GM23338 (cell line): ENCODE results near the gene DENND2A. TPM values are rescaled to one million over a fixed set of nuclear protein-coding genes. Genes with fewer than 3 reads are reported as not detected.

ENCODE experiments used
- ATAC-seq: fragments of 200-7000 bp; cut with Tn5 transposase; 3 replicates; pipeline ENCODE4 v1.9.1; 2020
- DNase-seq: peaks from one replicate; pipeline ENCODE4 v3.0.0-alpha.2; 2015; ENCODE audit warnings: low spot score
- H2AFZ ChIP-seq: fragments of 200-600 bp; sonication (generic); 2 replicates; pipeline ENCODE4 v1.8.0; 2016; ENCODE audit warnings: antibody characterized with exemption, mild to moderate bottlenecking, moderate library complexity
- H3F3A ChIP-seq: fragments of 200-600 bp; sonication (generic); replicated peaks from 2 replicates; pipeline ENCODE4 v1.8.0; 2017; ENCODE audit warnings: antibody characterized with exemption, mixed run types, low read depth
- H3K27ac ChIP-seq: fragments of 200-600 bp; sonication (generic); 2 replicates; pipeline ENCODE4 v1.6.1; 2016; ENCODE audit warnings: low read depth
- H3K27me3 ChIP-seq: fragments of 200-600 bp; sonication (generic); 2 replicates; pipeline ENCODE4 v1.8.0; 2016; ENCODE audit warnings: mild to moderate bottlenecking, mixed run types, moderate library complexity; ENCODE audit not compliant: insufficient read depth
- H3K36me3 ChIP-seq: fragments of 200-600 bp; sonication (generic); 2 replicates; pipeline ENCODE4 v1.8.0; 2016; ENCODE audit warnings: mild to moderate bottlenecking; ENCODE audit not compliant: insufficient read depth
- H3K4me1 ChIP-seq: fragments of 200-600 bp; sonication (generic); 2 replicates; pipeline ENCODE4 v1.8.0; 2016; ENCODE audit warnings: mild to moderate bottlenecking, moderate library complexity; ENCODE audit not compliant: insufficient read depth
- H3K4me2 ChIP-seq: fragments of 200-600 bp; sonication (generic); 2 replicates; pipeline ENCODE4 v1.7.1; 2017; ENCODE audit warnings: mixed run types
- H3K4me3 ChIP-seq: fragments of 200-600 bp; sonication (generic); 2 replicates; pipeline ENCODE4 v1.6.1; 2016; ENCODE audit warnings: mixed run types
- H3K79me2 ChIP-seq: fragments of 200-600 bp; sonication (generic); replicated peaks from 2 replicates; pipeline ENCODE4 v1.8.0; 2017; ENCODE audit warnings: mild to moderate bottlenecking; ENCODE audit not compliant: insufficient read depth
- H3K9me2 ChIP-seq: fragments of 200-600 bp; sonication (generic); 2 replicates; pipeline ENCODE4 v1.8.0; 2017; ENCODE audit not compliant: insufficient read depth
- H4K20me1 ChIP-seq: fragments of 200-600 bp; sonication (generic); replicated peaks from 2 replicates; pipeline ENCODE4 v1.8.0; 2017; ENCODE audit warnings: mild to moderate bottlenecking; ENCODE audit not compliant: insufficient read depth
- H3K27ac Mint-ChIP-seq: 2 replicates; pipeline ENCODE4 v1.8.0; 2020; ENCODE audit warnings: inconsistent platforms, mild to moderate bottlenecking, moderate library complexity, mixed read lengths
- H3K27me3 Mint-ChIP-seq: 3 replicates; pipeline ENCODE4 v1.8.0; 2022; ENCODE audit warnings: low read depth, mild to moderate bottlenecking, moderate library complexity, mixed read lengths, inconsistent platforms; ENCODE audit not compliant: insufficient read depth, poor library complexity
- H3K36me3 Mint-ChIP-seq: 3 replicates; pipeline ENCODE4 v1.8.0; 2021; ENCODE audit warnings: low read depth, mild to moderate bottlenecking, inconsistent platforms, moderate library complexity, mixed read lengths
- H3K4me1 Mint-ChIP-seq: 3 replicates; pipeline ENCODE4 v1.8.0; 2020; ENCODE audit warnings: mild to moderate bottlenecking, inconsistent platforms, mixed read lengths
- H3K4me3 Mint-ChIP-seq: 3 replicates; pipeline ENCODE4 v1.8.0; 2021; ENCODE audit warnings: moderate library complexity, mild to moderate bottlenecking, inconsistent platforms, mixed read lengths
- H3K9me3 Mint-ChIP-seq: 3 replicates; pipeline ENCODE4 v1.8.0; 2020; ENCODE audit warnings: moderate library complexity, mild to moderate bottlenecking, inconsistent platforms, mixed read lengths
- CREB1 ChIP-seq: fragments of 250-450 bp; sonication (Bioruptor Pico); IDR thresholded peaks from 2 replicates; pipeline ENCODE4 v1.5.0; 2020; ENCODE audit warnings: low read depth, mild to moderate bottlenecking, moderate library complexity
- EZH2 ChIP-seq: fragments of 200-600 bp; sonication (generic); IDR thresholded peaks from one replicate; pipeline ENCODE4 v1.8.0; 2017; ENCODE audit warnings: antibody characterized with exemption, mild to moderate bottlenecking, low read depth; ENCODE audit not compliant: unreplicated experiment
- EZH2phosphoT487 ChIP-seq: fragments of 200-600 bp; sonication (generic); IDR thresholded peaks from one replicate; pipeline ENCODE4 v1.8.1; 2018; ENCODE audit warnings: antibody characterized with exemption; ENCODE audit not compliant: unreplicated experiment
- JUNB ChIP-seq: IDR thresholded peaks from one replicate; pipeline ENCODE4 v1.6.1; 2016; ENCODE audit warnings: antibody characterized with exemption; ENCODE audit not compliant: unreplicated experiment
- NANOG ChIP-seq: IDR thresholded peaks from 2 replicates; pipeline ENCODE4 v1.6.1; 2016; ENCODE audit warnings: antibody characterized with exemption, borderline replicate concordance
- POLR2AphosphoS5 ChIP-seq: IDR thresholded peaks from 2 replicates; pipeline ENCODE4 v1.6.1; 2016; ENCODE audit warnings: antibody characterized with exemption, low read depth
- STAT1 ChIP-seq: IDR thresholded peaks from one replicate; pipeline ENCODE4 v1.6.1; 2016; ENCODE audit warnings: antibody characterized with exemption; ENCODE audit not compliant: unreplicated experiment
- ZNF114 ChIP-seq: fragments of 250-450 bp; sonication (Bioruptor Pico); IDR thresholded peaks from 2 replicates; pipeline ENCODE4 v1.5.0; 2020; ENCODE audit warnings: mild to moderate bottlenecking, moderate library complexity
- ZNF331 ChIP-seq: fragments of 250-450 bp; sonication (Bioruptor Pico); IDR thresholded peaks from 2 replicates; pipeline ENCODE4 v1.5.0; 2020; ENCODE audit warnings: low read depth, mild to moderate bottlenecking, moderate library complexity
- polyA plus RNA-seq: library from polyadenylated mRNA; unstranded; fragments of >200 nt; fragmentation: Nextera tagmentation; extraction: Ambion mirVana; gene quantifications from 2 replicates; pipeline ENCODE4 v1.2.1, GENCODE V29; 2016
- total RNA-seq: library from RNA; depleted of rRNA; stranded (reverse); fragments of >200 nt; shearing (Covaris generic); gene quantifications from 2 replicates; pipeline ENCODE4 v1.2.3, GENCODE V29; 2014
- TF ChIP-seq, protein P1 (sequence below), 2 experiments: fragments of 200-600 bp in 1 of 2; sonication (generic) in 1 of 2; conservative IDR thresholded peaks; 2 replicates each; pipeline versions ENCODE4 v1.5.1 to v1.6.1; 2016 to 2017; ENCODE audit warnings: antibody characterized with exemption in 2 of 2, low read depth in 2 of 2, mild to moderate bottlenecking in 2 of 2, moderate library complexity in 1 of 2
- TF ChIP-seq, protein P2 (sequence below): fragments of 250-450 bp; sonication (Bioruptor Pico); IDR thresholded peaks from 2 replicates; pipeline ENCODE4 v1.5.0; 2020; ENCODE audit warnings: mild to moderate bottlenecking, moderate library complexity
- TF ChIP-seq, protein P3 (sequence below): IDR thresholded peaks from 2 replicates; pipeline ENCODE4 v1.6.1; 2016; ENCODE audit warnings: antibody characterized with exemption
- TF ChIP-seq, protein P4 (sequence below): IDR thresholded peaks from one replicate; pipeline ENCODE4 v1.6.1; 2018; ENCODE audit warnings: antibody characterized with exemption; ENCODE audit not compliant: unreplicated experiment

Gene DENND2A
- total and polyA plus RNA-seq, 2 experiments from 2014 or later, result 1.7 to 5.6 TPM

DNA sequence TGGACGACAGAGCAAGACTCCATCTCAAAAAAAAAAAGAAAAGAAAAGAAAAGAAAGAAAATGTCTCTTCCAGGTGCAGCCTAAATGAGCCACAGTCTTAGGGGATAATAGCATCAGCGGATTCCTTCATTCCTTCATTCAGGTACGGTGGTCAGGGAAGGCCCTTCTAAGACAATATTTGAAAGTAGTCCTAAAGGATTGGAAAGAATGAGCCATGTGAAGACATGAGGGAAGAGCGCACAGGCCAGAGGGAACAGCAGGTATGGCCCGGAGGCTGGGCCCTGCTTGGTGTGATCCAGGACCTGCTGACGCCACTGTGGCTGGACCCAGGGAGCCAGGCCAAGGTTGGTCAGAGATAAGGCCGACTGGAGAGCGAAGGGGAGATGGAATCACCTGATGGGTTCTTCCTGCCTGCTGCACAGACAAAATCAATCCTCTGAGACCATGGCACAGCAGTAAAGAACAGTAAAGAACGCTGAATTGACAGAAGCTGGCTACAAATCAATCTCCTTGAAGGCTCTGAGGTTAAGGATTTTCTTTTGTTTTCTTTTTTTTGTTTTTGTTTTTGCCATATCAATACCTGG is 145.0 kb downstream of the DENND2A start:
- Histone ChIP-seq H3K36me3 (no peaks in the 10 kb centered on the region), H3K79me2 (no peaks in the 10 kb centered on the region), H3K27me3 (no peaks in the 10 kb centered on the region), H3K27ac (no peak overlapping the region), H2AFZ (no peak overlapping the region), H3K4me2 (no peak overlapping the region), H3K4me3 (no peak overlapping the region), H3F3A (no peaks in the 10 kb centered on the region), H4K20me1 (no peaks in the 10 kb centered on the region), H3K9me2 (no peaks in the 10 kb centered on the region), H3K4me1 (no peaks in the 10 kb centered on the region)
- Mint-ChIP-seq H3K36me3 (no peaks in the 10 kb centered on the region), H3K9me3 (no peaks in the 10 kb centered on the region), H3K27me3 (peaks cover 8% of the 10 kb centered on the region), H3K4me1 (no peaks in the 10 kb centered on the region), H3K27ac (no peak overlapping the region), H3K4me3 (no peak overlapping the region)
- DNase-seq, result no peak
- no peak for ATAC-seq
- TF ChIP-seq, protein P1, sequence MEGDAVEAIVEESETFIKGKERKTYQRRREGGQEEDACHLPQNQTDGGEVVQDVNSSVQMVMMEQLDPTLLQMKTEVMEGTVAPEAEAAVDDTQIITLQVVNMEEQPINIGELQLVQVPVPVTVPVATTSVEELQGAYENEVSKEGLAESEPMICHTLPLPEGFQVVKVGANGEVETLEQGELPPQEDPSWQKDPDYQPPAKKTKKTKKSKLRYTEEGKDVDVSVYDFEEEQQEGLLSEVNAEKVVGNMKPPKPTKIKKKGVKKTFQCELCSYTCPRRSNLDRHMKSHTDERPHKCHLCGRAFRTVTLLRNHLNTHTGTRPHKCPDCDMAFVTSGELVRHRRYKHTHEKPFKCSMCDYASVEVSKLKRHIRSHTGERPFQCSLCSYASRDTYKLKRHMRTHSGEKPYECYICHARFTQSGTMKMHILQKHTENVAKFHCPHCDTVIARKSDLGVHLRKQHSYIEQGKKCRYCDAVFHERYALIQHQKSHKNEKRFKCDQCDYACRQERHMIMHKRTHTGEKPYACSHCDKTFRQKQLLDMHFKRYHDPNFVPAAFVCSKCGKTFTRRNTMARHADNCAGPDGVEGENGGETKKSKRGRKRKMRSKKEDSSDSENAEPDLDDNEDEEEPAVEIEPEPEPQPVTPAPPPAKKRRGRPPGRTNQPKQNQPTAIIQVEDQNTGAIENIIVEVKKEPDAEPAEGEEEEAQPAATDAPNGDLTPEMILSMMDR (conservative IDR thresholded peaks at IDR 0.05; ENCODE audit: low read depth in 2 of 2), result no peak
- no peak for TF ChIP-seq CREB1 (CRISPR knock-in tag)
- TF ChIP-seq ZNF331 (CRISPR knock-in tag), result no peak
- no peak for TF ChIP-seq NANOG
- TF ChIP-seq ZNF114 (CRISPR knock-in tag), result no peak
- TF ChIP-seq JUNB, result no peak
- TF ChIP-seq, protein P2, sequence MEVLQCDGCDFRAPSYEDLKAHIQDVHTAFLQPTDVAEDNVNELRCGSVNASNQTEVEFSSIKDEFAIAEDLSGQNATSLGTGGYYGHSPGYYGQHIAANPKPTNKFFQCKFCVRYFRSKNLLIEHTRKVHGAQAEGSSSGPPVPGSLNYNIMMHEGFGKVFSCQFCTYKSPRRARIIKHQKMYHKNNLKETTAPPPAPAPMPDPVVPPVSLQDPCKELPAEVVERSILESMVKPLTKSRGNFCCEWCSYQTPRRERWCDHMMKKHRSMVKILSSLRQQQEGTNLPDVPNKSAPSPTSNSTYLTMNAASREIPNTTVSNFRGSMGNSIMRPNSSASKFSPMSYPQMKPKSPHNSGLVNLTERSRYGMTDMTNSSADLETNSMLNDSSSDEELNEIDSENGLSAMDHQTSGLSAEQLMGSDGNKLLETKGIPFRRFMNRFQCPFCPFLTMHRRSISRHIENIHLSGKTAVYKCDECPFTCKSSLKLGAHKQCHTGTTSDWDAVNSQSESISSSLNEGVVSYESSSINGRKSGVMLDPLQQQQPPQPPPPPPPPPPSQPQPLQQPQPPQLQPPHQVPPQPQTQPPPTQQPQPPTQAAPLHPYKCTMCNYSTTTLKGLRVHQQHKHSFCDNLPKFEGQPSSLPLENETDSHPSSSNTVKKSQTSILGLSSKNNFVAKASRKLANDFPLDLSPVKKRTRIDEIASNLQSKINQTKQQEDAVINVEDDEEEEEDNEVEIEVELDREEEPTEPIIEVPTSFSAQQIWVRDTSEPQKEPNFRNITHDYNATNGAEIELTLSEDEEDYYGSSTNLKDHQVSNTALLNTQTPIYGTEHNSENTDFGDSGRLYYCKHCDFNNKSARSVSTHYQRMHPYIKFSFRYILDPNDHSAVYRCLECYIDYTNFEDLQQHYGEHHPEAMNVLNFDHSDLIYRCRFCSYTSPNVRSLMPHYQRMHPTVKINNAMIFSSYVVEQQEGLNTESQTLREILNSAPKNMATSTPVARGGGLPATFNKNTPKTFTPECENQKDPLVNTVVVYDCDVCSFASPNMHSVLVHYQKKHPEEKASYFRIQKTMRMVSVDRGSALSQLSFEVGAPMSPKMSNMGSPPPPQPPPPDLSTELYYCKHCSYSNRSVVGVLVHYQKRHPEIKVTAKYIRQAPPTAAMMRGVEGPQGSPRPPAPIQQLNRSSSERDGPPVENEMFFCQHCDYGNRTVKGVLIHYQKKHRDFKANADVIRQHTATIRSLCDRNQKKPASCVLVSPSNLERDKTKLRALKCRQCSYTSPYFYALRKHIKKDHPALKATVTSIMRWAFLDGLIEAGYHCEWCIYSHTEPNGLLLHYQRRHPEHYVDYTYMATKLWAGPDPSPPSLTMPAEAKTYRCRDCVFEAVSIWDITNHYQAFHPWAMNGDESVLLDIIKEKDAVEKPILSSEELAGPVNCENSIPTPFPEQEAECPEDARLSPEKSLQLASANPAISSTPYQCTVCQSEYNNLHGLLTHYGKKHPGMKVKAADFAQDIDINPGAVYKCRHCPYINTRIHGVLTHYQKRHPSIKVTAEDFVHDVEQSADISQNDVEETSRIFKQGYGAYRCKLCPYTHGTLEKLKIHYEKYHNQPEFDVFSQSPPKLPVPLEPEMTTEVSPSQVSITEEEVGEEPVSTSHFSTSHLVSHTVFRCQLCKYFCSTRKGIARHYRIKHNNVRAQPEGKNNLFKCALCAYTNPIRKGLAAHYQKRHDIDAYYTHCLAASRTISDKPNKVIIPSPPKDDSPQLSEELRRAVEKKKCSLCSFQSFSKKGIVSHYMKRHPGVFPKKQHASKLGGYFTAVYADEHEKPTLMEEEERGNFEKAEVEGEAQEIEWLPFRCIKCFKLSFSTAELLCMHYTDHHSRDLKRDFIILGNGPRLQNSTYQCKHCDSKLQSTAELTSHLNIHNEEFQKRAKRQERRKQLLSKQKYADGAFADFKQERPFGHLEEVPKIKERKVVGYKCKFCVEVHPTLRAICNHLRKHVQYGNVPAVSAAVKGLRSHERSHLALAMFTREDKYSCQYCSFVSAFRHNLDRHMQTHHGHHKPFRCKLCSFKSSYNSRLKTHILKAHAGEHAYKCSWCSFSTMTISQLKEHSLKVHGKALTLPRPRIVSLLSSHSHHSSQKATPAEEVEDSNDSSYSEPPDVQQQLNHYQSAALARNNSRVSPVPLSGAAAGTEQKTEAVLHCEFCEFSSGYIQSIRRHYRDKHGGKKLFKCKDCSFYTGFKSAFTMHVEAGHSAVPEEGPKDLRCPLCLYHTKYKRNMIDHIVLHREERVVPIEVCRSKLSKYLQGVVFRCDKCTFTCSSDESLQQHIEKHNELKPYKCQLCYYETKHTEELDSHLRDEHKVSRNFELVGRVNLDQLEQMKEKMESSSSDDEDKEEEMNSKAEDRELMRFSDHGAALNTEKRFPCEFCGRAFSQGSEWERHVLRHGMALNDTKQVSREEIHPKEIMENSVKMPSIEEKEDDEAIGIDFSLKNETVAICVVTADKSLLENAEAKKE (CRISPR knock-in tag), result no peak
- TF ChIP-seq, protein P3, sequence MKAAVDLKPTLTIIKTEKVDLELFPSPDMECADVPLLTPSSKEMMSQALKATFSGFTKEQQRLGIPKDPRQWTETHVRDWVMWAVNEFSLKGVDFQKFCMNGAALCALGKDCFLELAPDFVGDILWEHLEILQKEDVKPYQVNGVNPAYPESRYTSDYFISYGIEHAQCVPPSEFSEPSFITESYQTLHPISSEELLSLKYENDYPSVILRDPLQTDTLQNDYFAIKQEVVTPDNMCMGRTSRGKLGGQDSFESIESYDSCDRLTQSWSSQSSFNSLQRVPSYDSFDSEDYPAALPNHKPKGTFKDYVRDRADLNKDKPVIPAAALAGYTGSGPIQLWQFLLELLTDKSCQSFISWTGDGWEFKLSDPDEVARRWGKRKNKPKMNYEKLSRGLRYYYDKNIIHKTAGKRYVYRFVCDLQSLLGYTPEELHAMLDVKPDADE, result no peak
- TF ChIP-seq, protein P4, sequence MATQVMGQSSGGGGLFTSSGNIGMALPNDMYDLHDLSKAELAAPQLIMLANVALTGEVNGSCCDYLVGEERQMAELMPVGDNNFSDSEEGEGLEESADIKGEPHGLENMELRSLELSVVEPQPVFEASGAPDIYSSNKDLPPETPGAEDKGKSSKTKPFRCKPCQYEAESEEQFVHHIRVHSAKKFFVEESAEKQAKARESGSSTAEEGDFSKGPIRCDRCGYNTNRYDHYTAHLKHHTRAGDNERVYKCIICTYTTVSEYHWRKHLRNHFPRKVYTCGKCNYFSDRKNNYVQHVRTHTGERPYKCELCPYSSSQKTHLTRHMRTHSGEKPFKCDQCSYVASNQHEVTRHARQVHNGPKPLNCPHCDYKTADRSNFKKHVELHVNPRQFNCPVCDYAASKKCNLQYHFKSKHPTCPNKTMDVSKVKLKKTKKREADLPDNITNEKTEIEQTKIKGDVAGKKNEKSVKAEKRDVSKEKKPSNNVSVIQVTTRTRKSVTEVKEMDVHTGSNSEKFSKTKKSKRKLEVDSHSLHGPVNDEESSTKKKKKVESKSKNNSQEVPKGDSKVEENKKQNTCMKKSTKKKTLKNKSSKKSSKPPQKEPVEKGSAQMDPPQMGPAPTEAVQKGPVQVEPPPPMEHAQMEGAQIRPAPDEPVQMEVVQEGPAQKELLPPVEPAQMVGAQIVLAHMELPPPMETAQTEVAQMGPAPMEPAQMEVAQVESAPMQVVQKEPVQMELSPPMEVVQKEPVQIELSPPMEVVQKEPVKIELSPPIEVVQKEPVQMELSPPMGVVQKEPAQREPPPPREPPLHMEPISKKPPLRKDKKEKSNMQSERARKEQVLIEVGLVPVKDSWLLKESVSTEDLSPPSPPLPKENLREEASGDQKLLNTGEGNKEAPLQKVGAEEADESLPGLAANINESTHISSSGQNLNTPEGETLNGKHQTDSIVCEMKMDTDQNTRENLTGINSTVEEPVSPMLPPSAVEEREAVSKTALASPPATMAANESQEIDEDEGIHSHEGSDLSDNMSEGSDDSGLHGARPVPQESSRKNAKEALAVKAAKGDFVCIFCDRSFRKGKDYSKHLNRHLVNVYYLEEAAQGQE, result no peak
- TF ChIP-seq STAT1, result no peak
- no peak for TF ChIP-seq EZH2phosphoT487
- no peak for TF ChIP-seq EZH2
- no peak for TF ChIP-seq POLR2AphosphoS5
